Activated T-cell treated with anti-CD3 and anti-CD28 coated beads for 24 hours (primary cell): ENCODE data around the gene PIP4K2B.

Experiments used
- DNase-seq: peaks from one replicate; pipeline ENCODE4 v3.0.0-alpha.2; 2020; ENCODE audit warnings: low read depth

PIP4K2B gene

GRCh38 chr17:38746004-38746848 lies 53.1 kb downstream of the PIP4K2B start:
- no peak for DNase-seq

- no peak for DNase-seq
These were observed 53.8 kb downstream of the PIP4K2B start for GRCh38 chr17:38745545-38745944.

- no peak for DNase-seq
These were observed 55.7 kb downstream of the PIP4K2B start for GRCh38 chr17:38743556-38744171.

- no peak for DNase-seq
These were observed 56.7 kb downstream of the PIP4K2B start for GRCh38 chr17:38742411-38743308.

- no peak for DNase-seq
These were observed 57.4 kb downstream of the PIP4K2B start for GRCh38 chr17:38741921-38742410.

GRCh38 chr17:38741461-38741860 lies 57.9 kb downstream of the PIP4K2B start:
- DNase-seq: no peak

GRCh38 chr17:38740806-38741205 lies 58.5 kb downstream of the PIP4K2B start:
- DNase-seq: no peak

- DNase-seq: no peak
These were observed 59.3 kb downstream of the PIP4K2B start for GRCh38 chr17:38740044-38740443.

GRCh38 chr17:38739305-38739704 lies 60.1 kb downstream of the PIP4K2B start:
- DNase-seq: no peak

GRCh38 chr17:38738686-38739085 lies 60.7 kb downstream of the PIP4K2B start:
- DNase-seq: no peak

GRCh38 chr17:38738007-38738662 lies 61.2 kb downstream of the PIP4K2B start:
- no peak for DNase-seq

- peak; percentile 69 for DNase-seq
These were observed 64.0 kb downstream of the PIP4K2B start for GRCh38 chr17:38735161-38735997.

GRCh38 chr17:38733982-38734973 lies 65.1 kb downstream of the PIP4K2B start:
- DNase-seq: no peak

GRCh38 chr17:38733282-38733981 lies 65.9 kb downstream of the PIP4K2B start:
- DNase-seq: no peak

- no peak for DNase-seq
These were observed 66.7 kb downstream of the PIP4K2B start for GRCh38 chr17:38732376-38733281.

- no peak for DNase-seq
These were observed 67.6 kb downstream of the PIP4K2B start for GRCh38 chr17:38731526-38732294.
